ENCODE data around the gene MEIS1. TPM values are rescaled to one million over a fixed set of nuclear protein-coding genes. Genes with fewer than 3 reads are reported as not detected.

The MEIS1 gene
- total RNA-seq, 3 donors from 2014 or later (not counting 1 experiment from before 2014, with no cell fraction given): 2.0 to 5.4 (median 3.6) TPM

GRCh38 chr2:66531155-66531554 lies 96.2 kb downstream of the MEIS1 start:
- H3K36me3 Mint-ChIP-seq: no peaks in the 10 kb centered on the region
- peaks cover 0 to 3% of the 10 kb centered on the region in 2 donors for H3K27me3 Mint-ChIP-seq (ENCODE audit: low read depth in 2 of 2)
- peaks cover 0 to 3% of the 10 kb centered on the region in 2 donors for H3K9me3 Mint-ChIP-seq
- Histone ChIP-seq H3K4me1 (ENCODE audit: control insufficient read depth, insufficient read depth, low read length) (no peaks in the 10 kb centered on the region), H3K27me3 (ENCODE audit: control insufficient read depth, insufficient read depth, low read length) (no peaks in the 10 kb centered on the region), H3K4me3 (ENCODE audit: low read length) (no peak overlapping the region), H3K9me3 (ENCODE audit: control insufficient read depth, insufficient read depth, low read length) (no peaks in the 10 kb centered on the region), H3K27ac (ENCODE audit: low read length) (no peak overlapping the region), H3K36me3 (ENCODE audit: control insufficient read depth, insufficient read depth, low read length) (no peaks in the 10 kb centered on the region)
- no peak for TF ChIP-seq CTCF (IDR thresholded peaks at IDR 0.05)
- no peak for DNase-seq
- ATAC-seq: no peak
- WGBS (ENCODE audit: insufficient coverage): 100% methylated on average over 1 of the region's 1 CpG
- H3K4me3 Mint-ChIP-seq: no peak overlapping the region
- H3K4me1 Mint-ChIP-seq: no peaks in the 10 kb centered on the region
- intact Hi-C loops (cut with micrococcal nuclease): no loop called here
- no peak overlapping the region for H3K27ac Mint-ChIP-seq

- no peaks in the 10 kb centered on the region for H3K9me3 ChIP-seq (ENCODE audit: control insufficient read depth, insufficient read depth, low read length)
- no peak overlapping the region for H3K4me3 ChIP-seq (ENCODE audit: low read length)
- Mint-ChIP-seq H3K36me3 (no peaks in the 10 kb centered on the region), H3K27ac (no peak overlapping the region), H3K9me3 (peaks cover 0 to 3% of the 10 kb centered on the region in 2 donors), H3K27me3 (ENCODE audit: low read depth in 2 of 2) (peaks cover 0 to 3% of the 10 kb centered on the region in 2 donors), H3K4me3 (no peak overlapping the region), H3K4me1 (no peaks in the 10 kb centered on the region)
- intact Hi-C loops (cut with micrococcal nuclease): no loop called here
- TF ChIP-seq CTCF (IDR thresholded peaks at IDR 0.05): no peak
- H3K4me1 ChIP-seq (ENCODE audit: control insufficient read depth, insufficient read depth, low read length): no peaks in the 10 kb centered on the region
- H3K27ac ChIP-seq (ENCODE audit: low read length): no peak overlapping the region
- H3K27me3 ChIP-seq (ENCODE audit: control insufficient read depth, insufficient read depth, low read length): no peaks in the 10 kb centered on the region
- ATAC-seq (no peak), DNase-seq (no peak)
- WGBS (ENCODE audit: insufficient coverage): 94% methylated on average over 13 of the region's 13 CpGs
- no peaks in the 10 kb centered on the region for H3K36me3 ChIP-seq (ENCODE audit: control insufficient read depth, insufficient read depth, low read length)
Observed at GRCh38 chr2:66531567-66531966, 96.6 kb downstream of the MEIS1 start.

- H3K36me3 ChIP-seq (ENCODE audit: control insufficient read depth, insufficient read depth, low read length): no peaks in the 10 kb centered on the region
- H3K27me3 Mint-ChIP-seq (ENCODE audit: low read depth in 2 of 2): peaks cover 0 to 3% of the 10 kb centered on the region in 2 donors
- no peak overlapping the region for H3K27ac ChIP-seq (ENCODE audit: low read length)
- ATAC-seq: no peak
- 90% methylated on average over 11 of the region's 11 CpGs for WGBS (ENCODE audit: insufficient coverage)
- H3K27ac Mint-ChIP-seq: no peak overlapping the region
- no peak for TF ChIP-seq CTCF (IDR thresholded peaks at IDR 0.05)
- no peaks in the 10 kb centered on the region for H3K27me3 ChIP-seq (ENCODE audit: control insufficient read depth, insufficient read depth, low read length)
- DNase-seq: no peak
- no peaks in the 10 kb centered on the region for H3K4me1 ChIP-seq (ENCODE audit: control insufficient read depth, insufficient read depth, low read length)
- no peak overlapping the region for H3K4me3 ChIP-seq (ENCODE audit: low read length)
- H3K9me3 Mint-ChIP-seq: peaks cover 0 to 3% of the 10 kb centered on the region in 2 donors
- no peaks in the 10 kb centered on the region for H3K9me3 ChIP-seq (ENCODE audit: control insufficient read depth, insufficient read depth, low read length)
- no peak overlapping the region for H3K4me3 Mint-ChIP-seq
- intact Hi-C loops (cut with micrococcal nuclease): no loop called here
- no peaks in the 10 kb centered on the region for H3K4me1 Mint-ChIP-seq
- no peaks in the 10 kb centered on the region for H3K36me3 Mint-ChIP-seq
Observed at GRCh38 chr2:66532972-66533868, 98.3 kb downstream of the MEIS1 start.

Data from natural killer cell (primary cell).